Thyroid gland (tissue), 4 donors: ENCODE results near the gene PLEKHM3.

Experiments
- POLR2A ChIP-seq, 2 donors: fragments of 450-650 bp; IDR thresholded peaks; one replicate each; pipeline ENCODE4 v1.6.1; 2017; ENCODE audit warnings: antibody characterized with exemption in 2 of 2, mild to moderate bottlenecking in 2 of 2, moderate library complexity in 1 of 2
- TF ChIP-seq, protein P1 (sequence below), 6 experiments: fragments of 200-600 bp in 3 of 6; fragments of 450-650 bp in 3 of 6; sonication (generic) in 3 of 6; IDR thresholded peaks; one replicate each; pipeline ENCODE4 v1.5.1; 2016 to 2019; ENCODE audit warnings: antibody characterized with exemption in 6 of 6, mild to moderate bottlenecking in 2 of 6, inconsistent platforms in 1 of 6, moderate library complexity in 1 of 6

DNA sequence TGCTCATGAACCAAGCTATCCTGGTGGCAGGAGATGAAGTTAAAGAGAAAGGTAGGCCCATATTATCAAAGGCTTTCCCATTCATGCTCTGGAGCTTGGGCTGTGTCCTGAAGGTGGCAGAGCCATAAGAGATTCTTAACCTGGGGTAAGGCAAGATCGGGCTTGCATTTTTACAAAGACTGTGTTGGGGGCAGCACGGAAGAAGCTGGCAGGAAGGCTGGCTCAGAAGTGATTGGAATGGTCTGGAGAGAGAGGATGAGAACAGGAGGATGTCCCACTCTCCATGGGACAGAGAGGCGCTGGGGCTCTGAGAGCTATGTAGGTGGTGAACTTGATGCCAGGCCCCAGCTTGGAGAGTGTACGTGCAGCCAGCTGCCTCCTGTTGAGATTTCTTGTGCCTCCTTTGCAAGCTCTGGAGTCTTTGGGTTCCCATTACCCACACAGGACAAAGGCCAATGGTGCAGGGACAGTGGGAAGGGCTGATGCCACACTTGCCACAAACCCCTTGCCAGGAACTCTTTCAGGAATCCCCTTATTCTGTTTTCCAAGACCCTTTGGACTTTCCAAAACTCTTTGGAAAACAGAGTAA, 215.0 kb downstream of the PLEKHM3 start:
- TF ChIP-seq, protein P1, sequence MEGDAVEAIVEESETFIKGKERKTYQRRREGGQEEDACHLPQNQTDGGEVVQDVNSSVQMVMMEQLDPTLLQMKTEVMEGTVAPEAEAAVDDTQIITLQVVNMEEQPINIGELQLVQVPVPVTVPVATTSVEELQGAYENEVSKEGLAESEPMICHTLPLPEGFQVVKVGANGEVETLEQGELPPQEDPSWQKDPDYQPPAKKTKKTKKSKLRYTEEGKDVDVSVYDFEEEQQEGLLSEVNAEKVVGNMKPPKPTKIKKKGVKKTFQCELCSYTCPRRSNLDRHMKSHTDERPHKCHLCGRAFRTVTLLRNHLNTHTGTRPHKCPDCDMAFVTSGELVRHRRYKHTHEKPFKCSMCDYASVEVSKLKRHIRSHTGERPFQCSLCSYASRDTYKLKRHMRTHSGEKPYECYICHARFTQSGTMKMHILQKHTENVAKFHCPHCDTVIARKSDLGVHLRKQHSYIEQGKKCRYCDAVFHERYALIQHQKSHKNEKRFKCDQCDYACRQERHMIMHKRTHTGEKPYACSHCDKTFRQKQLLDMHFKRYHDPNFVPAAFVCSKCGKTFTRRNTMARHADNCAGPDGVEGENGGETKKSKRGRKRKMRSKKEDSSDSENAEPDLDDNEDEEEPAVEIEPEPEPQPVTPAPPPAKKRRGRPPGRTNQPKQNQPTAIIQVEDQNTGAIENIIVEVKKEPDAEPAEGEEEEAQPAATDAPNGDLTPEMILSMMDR (IDR thresholded peaks at IDR 0.05): no peak
- TF ChIP-seq POLR2A (IDR thresholded peaks at IDR 0.05): no peak
